Ramos (cell line): ENCODE measurements around the gene OTOGL.
"Not testable (repeated sequence)": the region's sequence is repeated elsewhere in the genome, so short reads cannot be mapped to it uniquely, and the experiment has no call there.

Experiments used
- in situ Hi-C: fragments of 300-500 bp; cut with MboI; formaldehyde crosslinking; loops from one replicate; pipeline ENCODE4 v1.14.3; 2022; ENCODE audit warnings: low sequenced_read_pairs; ENCODE audit not compliant: unreplicated experiment

Gene OTOGL

GRCh38 chr12:80217011-80217535 is 117.7 kb downstream of the OTOGL start:
- in situ Hi-C loops: no loop called here

- in situ Hi-C loops: not testable (repeated sequence)
Measured at GRCh38 chr12:80218925-80219324, 119.6 kb downstream of the OTOGL start.

- in situ Hi-C loops: no loop called here
Measured at GRCh38 chr12:80219345-80219744, 120.0 kb downstream of the OTOGL start.

- in situ Hi-C loops: no loop called here
Measured at GRCh38 chr12:80222261-80222660, 122.9 kb downstream of the OTOGL start.

GRCh38 chr12:80226576-80226975 is 127.2 kb downstream of the OTOGL start:
- in situ Hi-C loops: no loop called here

- in situ Hi-C loops: not testable (repeated sequence)
Measured at GRCh38 chr12:80227904-80228303, 128.6 kb downstream of the OTOGL start.

- in situ Hi-C loops: no loop called here
Measured at GRCh38 chr12:80230068-80230467, 130.7 kb downstream of the OTOGL start.

- in situ Hi-C loops: no loop called here
Measured at GRCh38 chr12:80232837-80233236, 133.5 kb downstream of the OTOGL start.

GRCh38 chr12:80233926-80234325 is 134.6 kb downstream of the OTOGL start:
- in situ Hi-C loops: no loop called here

- in situ Hi-C loops: no loop called here
Measured at GRCh38 chr12:80234667-80235066, 135.3 kb downstream of the OTOGL start.

- in situ Hi-C loops: no loop called here
Measured at GRCh38 chr12:80235944-80236343, 136.6 kb downstream of the OTOGL start.

GRCh38 chr12:80239867-80240266 is 140.5 kb downstream of the OTOGL start:
- in situ Hi-C loops: no loop called here

GRCh38 chr12:80241576-80242273 is 142.4 kb downstream of the OTOGL start:
- in situ Hi-C loops: no loop called here

GRCh38 chr12:80242321-80242720 is 143.0 kb downstream of the OTOGL start:
- in situ Hi-C loops: no loop called here

- in situ Hi-C loops: not testable (repeated sequence)
Measured at GRCh38 chr12:80249581-80249980, 150.2 kb downstream of the OTOGL start.

- in situ Hi-C loops: no loop called here
Measured at GRCh38 chr12:80257920-80258319, 158.6 kb downstream of the OTOGL start.

GRCh38 chr12:80260269-80260668 is 160.9 kb downstream of the OTOGL start:
- in situ Hi-C loops: no loop called here

- in situ Hi-C loops: no loop called here
Measured at GRCh38 chr12:80261403-80261802, 162.1 kb downstream of the OTOGL start.

- in situ Hi-C loops: no loop called here
Measured at GRCh38 chr12:80262346-80262745, 163.0 kb downstream of the OTOGL start.

GRCh38 chr12:80262771-80263170 is 163.4 kb downstream of the OTOGL start:
- in situ Hi-C loops: no loop called here

GRCh38 chr12:80264386-80264785 is 165.0 kb downstream of the OTOGL start:
- in situ Hi-C loops: no loop called here

GRCh38 chr12:80264891-80265290 is 165.6 kb downstream of the OTOGL start:
- in situ Hi-C loops: no loop called here
